GM18907 (cell line): ENCODE results near the gene DCAF6.
"Not testable (repeated sequence)": the region's sequence is repeated elsewhere in the genome, so short reads cannot be mapped to it uniquely, and the experiment has no call there.

Experiments used
- ATAC-seq: cut with Tn5 transposase; IDR thresholded peaks from one replicate; pipeline ENCODE4 v1.9.1; 2021; ENCODE audit warnings: mild to moderate bottlenecking, moderate library complexity; ENCODE audit not compliant: unreplicated experiment

DCAF6 gene

DNA sequence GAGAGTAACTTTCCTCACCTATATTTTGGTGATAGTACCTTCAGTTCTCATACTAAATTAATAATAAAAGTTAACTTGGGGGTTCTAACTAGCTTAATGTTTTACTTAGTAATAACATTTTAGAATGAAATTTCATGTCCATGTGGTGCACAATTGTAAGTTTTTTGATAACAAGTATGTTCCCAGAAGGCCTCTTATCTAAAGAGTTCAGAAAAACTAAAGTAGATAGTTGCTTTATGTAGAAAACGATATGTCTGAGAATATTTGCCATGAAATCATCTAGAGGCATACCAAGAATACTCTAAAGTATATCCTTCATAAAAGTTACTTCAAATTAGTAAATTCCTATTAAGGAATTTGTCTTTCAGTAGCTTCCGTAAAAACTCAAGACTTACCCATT is 12.4 kb upstream of the DCAF6 start:
- ATAC-seq = no peak

- ATAC-seq = no peak
Measured at GRCh38 chr1:167924543-167925231, 11.8 kb upstream of the DCAF6 start.

DNA sequence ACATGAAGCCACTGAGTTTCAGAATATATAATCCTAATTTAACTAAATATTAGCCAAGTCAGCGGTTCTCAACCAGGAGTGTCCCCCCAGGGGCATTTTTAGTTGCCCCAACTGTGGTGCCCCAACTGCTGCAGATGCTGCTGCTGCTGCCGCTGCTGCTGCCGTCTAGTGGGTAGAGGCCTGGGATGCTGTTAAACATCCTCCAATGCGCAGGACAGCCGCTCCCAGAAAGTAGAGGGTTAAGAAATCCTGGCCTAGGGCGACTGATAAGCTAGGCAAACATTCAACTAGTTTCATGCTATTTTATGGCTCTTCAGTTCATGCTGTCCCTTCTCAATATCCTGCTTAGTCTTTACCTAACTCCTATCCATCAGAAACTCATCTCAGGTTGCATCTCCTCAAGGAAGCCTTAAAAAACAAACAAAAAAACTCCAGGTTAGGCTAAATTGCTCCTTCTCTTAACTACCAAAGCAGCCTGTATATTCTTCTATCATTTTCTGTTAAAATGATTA is 9.9 kb upstream of the DCAF6 start:
- ATAC-seq = no peak

- peak; percentile 48 for ATAC-seq
Measured at GRCh38 chr1:167927046-167927754, 9.3 kb upstream of the DCAF6 start.

GRCh38 chr1:167928457-167928852 is 8.0 kb upstream of the DCAF6 start:
- no peak for ATAC-seq

DNA sequence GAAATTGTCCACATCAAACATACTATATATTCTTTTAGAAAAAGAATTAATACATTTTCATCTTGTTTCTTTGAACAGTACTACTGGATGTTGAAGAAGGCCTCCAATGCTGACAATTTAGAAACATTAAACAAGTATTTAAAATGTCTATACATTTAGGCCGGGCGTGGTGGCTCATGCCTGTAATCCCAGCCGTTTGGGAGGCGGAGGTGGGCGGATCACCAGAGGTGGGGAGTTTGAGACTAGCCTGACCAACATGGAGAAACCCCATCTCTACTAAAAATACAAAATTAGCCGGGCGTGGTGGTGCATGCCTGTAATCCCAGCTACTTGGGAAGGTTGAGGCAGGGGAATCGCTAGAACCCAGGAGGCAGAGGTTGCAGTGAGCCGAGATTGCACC is 7.6 kb upstream of the DCAF6 start:
- not testable (repeated sequence) for ATAC-seq

- no peak for ATAC-seq
Measured at GRCh38 chr1:167929725-167930124, 6.8 kb upstream of the DCAF6 start.

DNA sequence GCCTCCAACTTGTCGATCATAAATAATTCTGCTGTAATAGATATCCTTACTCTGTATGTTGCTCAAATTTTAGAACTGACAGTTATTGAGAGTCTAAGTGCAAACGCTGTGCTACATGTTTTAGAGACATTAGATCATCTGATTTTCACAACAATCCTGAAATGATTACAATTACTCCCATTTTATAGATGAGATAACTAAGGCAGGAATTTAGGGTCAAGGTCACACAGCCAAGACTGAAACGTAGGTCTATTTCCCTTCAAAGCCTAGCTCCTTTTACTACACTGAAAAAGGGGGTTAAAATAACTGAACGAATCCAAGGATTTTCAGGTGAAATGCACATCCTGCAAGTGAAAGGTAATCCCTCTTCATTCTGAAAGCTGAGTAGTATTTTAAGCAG is 2.7 kb upstream of the DCAF6 start:
- ATAC-seq = no peak

DNA sequence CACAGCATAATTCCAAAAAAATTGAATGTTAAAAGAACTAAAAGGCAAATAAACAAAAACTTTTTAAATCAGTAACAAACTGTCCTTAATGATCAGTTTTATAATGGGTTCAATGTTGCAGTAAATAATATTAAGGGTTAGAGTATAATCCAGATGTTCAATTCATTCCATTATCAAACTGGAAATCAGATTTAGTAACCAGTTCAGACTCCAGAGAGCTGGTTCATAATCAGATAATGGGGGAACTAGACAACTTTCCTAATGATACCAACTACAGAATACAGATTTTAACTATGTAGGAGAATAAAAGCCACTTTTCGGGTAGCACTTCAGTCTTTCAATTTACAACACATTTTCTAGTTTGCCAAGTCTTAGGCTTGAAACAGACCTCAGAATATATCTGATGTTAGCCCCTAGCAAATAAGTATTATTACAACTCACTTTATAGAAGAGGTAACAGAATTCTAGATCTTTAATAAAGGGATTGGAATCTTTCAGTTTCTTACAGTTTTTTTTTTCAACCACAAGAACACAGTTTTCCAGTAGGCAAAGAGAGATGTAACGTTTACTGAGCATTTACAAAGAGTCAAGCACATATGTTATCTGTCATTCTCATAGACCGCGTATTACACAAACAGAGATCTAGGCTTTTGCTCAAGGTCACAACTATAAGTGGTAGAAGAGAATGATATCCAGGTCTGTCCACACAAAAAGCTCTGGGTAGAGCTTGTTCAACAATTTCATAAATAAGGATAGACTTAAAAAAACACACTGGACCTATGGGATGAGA is 1.9 kb upstream of the DCAF6 start:
- ATAC-seq = no peak

DNA sequence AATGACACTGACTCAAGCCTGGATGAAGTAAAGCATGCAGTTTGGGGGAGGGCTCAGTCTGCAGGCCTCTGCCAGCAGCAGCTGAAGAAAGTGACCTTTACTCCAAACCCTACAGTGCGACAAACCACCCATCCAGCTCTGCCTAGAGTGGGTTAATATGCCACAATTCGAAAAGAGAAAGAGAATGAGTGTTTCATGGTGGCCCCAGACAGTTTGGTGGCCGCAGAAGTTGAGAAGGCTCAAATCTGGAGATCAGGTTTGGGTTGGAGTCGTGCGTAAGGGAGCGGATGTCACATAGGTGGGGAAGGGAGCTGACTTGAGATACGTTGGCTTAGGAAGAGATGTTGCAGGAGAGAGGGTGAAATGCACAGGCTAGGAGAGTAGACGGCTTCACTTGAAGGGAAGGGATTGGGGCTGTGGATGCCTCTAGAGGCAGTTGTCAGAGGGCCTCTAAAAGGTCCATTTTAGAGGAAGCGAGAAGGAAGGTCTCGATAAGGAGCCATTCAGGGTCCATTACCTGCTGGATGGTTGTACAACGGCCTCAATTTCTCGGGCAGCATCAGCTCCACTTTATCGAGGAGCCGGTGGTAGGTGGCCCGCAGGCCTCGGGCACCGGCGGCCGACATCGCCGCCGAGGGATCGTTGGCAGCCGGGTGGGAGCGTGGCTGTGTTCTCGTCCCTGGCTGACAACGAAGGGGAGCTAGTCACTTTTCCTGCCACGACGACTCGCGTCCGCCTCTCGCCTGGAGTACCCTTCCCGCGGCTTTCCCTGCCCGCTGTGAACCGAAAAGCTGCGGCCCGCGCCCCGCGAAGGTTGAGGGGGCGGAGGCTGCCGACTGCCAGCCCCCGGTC is 1.0 kb upstream of the DCAF6 start:
- ATAC-seq = peak; percentile 8

GRCh38 chr1:167936930-167937708 is 636 bp downstream of the DCAF6 start, which contains the start of gene MPC2:
Gene MPC2 (minus strand): TSS chr1:167937072. CDS start chr1:167935841, 1,231 bp downstream.
- peak; percentile 21 for ATAC-seq

DNA sequence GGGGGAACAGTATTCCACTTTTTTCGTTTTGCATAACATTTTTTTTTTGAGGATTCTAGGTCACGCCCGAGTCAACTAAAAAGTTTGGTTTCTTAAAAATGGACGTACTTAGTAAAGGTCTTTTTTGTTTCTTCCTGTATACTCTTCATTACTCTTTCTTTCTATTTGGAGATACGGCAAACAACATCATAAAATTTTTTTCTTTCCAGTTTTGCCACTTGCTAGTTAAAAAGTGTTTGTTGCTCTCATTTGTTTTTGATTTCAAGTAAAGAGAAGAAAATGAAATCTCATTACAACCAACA is 1.2 kb downstream of the DCAF6 start:
- ATAC-seq = no peak

- ATAC-seq = no peak
Measured at GRCh38 chr1:167938080-167938636, 1.7 kb downstream of the DCAF6 start.

DNA sequence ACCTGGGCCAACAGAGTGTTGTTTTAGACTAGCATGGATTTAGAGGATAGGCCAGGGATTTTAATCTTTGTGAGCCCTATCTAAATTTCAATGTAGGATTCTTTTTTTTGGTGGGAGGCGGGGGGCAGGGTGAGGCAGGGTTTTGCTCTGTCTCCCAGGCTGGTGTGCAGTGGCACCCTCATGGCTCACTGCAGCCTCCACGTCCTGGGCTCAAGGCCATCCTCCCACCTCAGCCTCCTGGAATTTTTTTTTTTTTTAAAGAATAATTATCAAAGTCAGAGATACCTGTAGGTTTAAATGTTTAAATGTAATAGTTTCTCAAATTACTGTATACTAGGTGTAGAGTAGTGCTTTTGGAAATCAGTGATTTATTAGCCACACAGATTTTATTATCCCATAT is 3.8 kb downstream of the DCAF6 start:
- ATAC-seq = no peak

GRCh38 chr1:167943541-167943940 is 7.1 kb downstream of the DCAF6 start:
- ATAC-seq = no peak

DNA sequence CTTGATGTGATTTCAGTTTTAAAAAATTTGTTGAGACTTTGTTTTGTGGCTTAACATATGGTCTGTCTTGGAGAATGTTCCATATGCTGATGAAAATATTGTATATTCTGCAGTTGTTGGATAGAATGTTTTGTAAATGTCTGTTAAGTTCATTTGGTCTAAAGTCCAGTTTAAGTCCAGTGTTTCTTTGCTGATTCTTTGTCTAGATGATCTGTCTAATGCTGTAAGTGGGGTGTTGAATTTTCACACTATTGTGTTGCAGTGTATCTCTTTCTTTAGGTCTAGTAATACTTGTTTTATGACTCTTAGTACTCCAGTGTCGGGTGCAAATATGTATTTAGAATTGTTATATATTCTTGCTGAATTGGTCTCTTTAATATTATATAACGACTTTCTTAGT is 11.2 kb downstream of the DCAF6 start:
- no peak for ATAC-seq

GRCh38 chr1:167949785-167950184 is 13.3 kb downstream of the DCAF6 start:
- ATAC-seq = no peak

DNA sequence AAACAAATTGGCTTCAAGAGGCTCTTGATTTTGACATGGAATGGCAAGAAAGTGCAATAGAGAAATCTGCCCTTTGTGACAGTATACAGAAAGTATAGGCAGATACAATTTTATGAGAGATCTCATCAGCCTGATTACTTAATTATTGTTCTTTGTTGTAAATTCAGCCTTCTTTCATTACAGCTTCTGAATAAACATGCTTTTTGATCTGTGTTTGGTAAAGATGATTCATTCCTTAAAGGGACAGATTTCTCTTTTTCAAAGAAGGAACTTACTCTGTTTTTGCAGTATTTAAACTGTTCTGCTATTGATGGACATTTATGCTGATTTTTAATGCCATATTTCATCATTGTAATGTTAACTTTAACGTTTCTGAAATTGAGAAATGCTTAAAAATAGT is 14.1 kb downstream of the DCAF6 start:
- ATAC-seq = no peak

DNA sequence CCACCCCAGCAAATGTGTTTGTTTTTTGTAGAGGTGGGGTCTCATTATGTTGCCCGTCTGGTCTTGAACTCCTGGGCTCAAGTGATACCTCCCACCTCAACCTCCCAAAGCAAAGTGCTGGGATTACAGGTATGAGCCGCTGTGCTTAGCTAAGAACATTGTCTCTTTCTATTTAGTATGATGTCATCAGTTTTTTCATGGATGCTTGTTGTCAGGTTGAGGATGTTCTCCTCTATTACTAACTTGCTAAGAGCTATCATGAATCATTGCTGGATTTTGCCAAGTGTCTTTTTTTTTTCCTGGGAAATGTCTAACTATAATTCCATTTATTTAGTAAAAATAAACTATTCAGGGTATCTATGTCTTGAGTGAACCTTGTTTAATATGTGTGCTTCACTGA is 19.4 kb downstream of the DCAF6 start:
- ATAC-seq = no peak

DNA sequence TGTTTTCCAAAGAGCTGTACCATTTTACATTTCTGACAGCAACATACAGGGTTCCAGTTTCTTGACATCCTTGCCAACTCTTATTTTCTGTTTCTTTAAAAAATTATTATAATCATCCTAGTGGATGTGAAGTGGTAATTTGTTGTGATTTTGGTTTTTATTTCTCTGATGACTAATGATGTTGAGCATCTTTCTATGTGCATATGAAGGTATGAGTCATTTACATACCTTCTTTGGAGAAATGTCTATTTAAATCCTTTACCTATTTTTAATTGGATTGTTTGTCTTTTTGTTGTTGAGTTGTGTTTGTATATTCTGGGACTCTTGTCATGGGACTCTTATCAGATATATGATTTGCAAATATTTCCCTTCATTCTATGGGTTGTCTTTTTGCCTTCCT is 21.2 kb downstream of the DCAF6 start:
- no peak for ATAC-seq
